ENCODE data around the gene ZMYND8.
A peak's percentile ranks its signal among the peaks of the same experiment; 100 is the strongest.

ZMYND8 gene

DNA sequence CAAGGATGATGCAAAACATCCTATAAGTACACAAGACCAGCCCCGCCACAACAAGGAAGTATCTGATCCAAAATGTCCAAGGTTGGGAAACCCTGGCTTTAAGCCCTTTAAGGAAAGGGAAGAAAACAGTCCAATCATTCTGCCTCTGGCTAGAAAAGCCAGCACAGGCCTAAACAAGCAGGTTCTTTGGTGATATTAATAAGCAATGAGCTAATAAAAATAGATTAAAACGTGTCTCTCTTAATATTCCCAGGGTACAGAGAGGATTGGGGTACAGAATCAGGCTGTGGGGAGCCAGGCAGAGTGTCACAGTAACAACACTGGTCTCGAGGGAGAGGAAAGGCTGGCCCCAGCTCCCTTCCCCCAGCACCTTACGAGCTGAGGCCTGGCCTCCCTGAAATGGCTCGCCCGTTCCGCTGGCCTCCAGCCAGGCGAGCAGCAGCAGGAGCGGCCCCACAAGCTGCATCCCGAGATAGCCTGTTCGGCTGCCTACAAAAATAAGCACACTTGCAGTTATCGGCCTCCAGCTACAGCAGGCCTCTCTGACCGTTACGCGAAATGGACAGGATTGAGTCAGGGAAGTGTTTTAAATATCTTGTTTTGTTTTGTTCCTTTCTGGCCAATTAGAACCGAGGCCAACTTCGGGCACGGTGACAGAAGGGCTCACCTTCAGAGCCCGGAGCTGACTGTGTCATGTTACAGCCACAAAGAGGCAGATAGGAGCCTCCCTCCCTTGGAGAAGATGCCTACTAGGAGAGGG is 4.0 kb upstream of the ZMYND8 start:
- peak; percentile 72 for DNase-seq (ENCODE audit: low spot score)
- in situ Hi-C loops (cut with MboI; ENCODE audit: low sequenced_read_pairs, unreplicated experiment), result loop anchor here (10.0 kb wide), 1 partner anchor 86 kb away; no protein-coding TSS in a partner anchor
- TF ChIP-seq, protein P1, sequence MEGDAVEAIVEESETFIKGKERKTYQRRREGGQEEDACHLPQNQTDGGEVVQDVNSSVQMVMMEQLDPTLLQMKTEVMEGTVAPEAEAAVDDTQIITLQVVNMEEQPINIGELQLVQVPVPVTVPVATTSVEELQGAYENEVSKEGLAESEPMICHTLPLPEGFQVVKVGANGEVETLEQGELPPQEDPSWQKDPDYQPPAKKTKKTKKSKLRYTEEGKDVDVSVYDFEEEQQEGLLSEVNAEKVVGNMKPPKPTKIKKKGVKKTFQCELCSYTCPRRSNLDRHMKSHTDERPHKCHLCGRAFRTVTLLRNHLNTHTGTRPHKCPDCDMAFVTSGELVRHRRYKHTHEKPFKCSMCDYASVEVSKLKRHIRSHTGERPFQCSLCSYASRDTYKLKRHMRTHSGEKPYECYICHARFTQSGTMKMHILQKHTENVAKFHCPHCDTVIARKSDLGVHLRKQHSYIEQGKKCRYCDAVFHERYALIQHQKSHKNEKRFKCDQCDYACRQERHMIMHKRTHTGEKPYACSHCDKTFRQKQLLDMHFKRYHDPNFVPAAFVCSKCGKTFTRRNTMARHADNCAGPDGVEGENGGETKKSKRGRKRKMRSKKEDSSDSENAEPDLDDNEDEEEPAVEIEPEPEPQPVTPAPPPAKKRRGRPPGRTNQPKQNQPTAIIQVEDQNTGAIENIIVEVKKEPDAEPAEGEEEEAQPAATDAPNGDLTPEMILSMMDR (IDR thresholded peaks at IDR 0.05; ENCODE audit: borderline replicate concordance, control extremely low read depth, extremely low read depth, insufficient read depth, missing control alignments), result no peak

- DNase-seq (ENCODE audit: low spot score), result no peak
- TF ChIP-seq, protein P1 (IDR thresholded peaks at IDR 0.05; ENCODE audit: borderline replicate concordance, control extremely low read depth, extremely low read depth, insufficient read depth, missing control alignments), result no peak
- in situ Hi-C loops (cut with MboI; ENCODE audit: low sequenced_read_pairs, unreplicated experiment), result loop anchor here (10.0 kb wide), 1 partner anchor 85 kb away; no protein-coding TSS in a partner anchor
These were observed 3.2 kb upstream of the ZMYND8 start for GRCh38 chr20:47359530-47360296.

GRCh38 chr20:47358672-47359529 is 2.4 kb upstream of the ZMYND8 start:
- DNase-seq (ENCODE audit: low spot score), result no peak
- in situ Hi-C loops (cut with MboI; ENCODE audit: low sequenced_read_pairs, unreplicated experiment), result no loop called here
- TF ChIP-seq, protein P1 (IDR thresholded peaks at IDR 0.05; ENCODE audit: borderline replicate concordance, control extremely low read depth, extremely low read depth, insufficient read depth, missing control alignments), result no peak

DNA sequence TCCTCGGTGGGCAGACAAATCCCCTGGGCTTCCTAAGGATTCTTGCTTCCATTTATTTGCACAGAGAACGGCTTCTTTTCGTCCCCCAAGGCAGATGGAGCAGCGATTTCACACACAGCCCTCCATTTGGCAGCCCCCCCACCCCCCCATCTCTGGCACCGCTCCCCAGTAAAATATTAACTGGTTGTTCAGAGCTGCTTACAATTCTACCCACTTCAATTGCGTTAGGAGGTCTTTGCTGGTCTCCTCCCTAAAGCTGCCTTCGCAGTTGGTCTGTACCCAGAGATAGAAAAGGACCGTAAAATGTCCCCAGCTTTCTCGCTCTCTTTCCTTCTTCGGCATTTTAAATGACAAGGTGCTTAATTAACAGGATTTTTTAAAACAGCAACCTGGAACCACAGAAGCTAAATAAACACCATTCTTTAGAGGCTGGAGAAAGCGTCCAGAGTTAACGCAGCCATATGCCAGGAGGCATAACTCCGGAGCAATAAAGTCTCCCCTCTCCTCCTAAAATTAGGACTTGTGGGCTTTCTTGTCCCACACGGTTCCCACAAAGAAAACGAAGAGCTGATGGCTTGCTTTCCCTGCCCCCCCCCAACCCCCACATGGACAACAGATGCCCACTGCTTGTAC is 1.7 kb upstream of the ZMYND8 start:
- no peak for DNase-seq (ENCODE audit: low spot score)
- TF ChIP-seq, protein P1 (IDR thresholded peaks at IDR 0.05; ENCODE audit: borderline replicate concordance, control extremely low read depth, extremely low read depth, insufficient read depth, missing control alignments), result no peak
- in situ Hi-C loops (cut with MboI; ENCODE audit: low sequenced_read_pairs, unreplicated experiment), result no loop called here

DNA sequence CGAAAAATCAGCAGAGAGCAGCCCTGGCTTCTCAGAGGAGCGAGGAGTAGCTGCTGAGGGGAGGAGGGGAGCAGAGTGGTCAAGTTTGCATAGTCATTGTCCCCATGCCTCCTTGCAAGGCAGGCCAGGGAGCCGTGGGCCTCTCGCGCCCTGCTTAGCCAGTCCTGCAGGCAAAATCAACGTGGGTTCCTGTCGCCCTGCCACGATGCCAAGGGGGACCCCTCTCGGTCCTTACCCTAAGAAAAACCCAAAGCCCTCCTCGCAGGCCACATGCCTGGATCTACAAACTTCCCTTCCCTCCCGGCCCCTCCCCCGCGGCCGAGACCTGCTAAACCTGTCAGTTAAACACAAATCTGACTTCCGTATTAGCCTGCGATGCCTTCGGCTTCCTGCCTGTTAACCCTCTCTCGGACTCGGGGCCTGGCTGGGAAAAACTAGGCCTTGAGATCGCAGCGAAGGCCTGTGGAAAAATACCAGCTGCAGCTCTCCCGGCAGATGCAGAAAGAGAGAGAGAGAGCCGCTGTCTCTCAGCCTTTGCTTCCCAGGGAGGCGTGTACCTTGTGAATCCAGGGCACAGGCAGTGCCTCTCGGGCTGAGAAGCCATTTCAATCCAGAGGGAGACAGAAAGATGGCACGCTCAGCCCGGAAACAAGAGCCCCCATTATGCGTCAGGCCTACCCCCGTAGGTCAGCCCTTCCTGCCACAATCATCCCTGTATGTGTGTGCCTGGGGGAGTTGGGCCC is 968 bp upstream of the ZMYND8 start:
- TF ChIP-seq, protein P1 (IDR thresholded peaks at IDR 0.05; ENCODE audit: borderline replicate concordance, control extremely low read depth, extremely low read depth, insufficient read depth, missing control alignments), result no peak
- peak; percentile 82 for DNase-seq (ENCODE audit: low spot score)
- in situ Hi-C loops (cut with MboI; ENCODE audit: low sequenced_read_pairs, unreplicated experiment), result no loop called here

All from GM13976 (cell line).